Stimulated activated naive CD8-positive, alpha-beta T cell treated with anti-CD3 and anti-CD28 coated beads, Interleukin-15, Interleukin-2, amounts not matched to agents 100 ng/mL and 50 ng/mL, for 24 hours (primary cell): ENCODE data around the gene KAT6B.

Experiments
- H3K27ac Mint-ChIP-seq: one replicate; pipeline ENCODE4 v1.8.0; 2021; ENCODE audit warnings: mild to moderate bottlenecking, mixed read lengths
- H3K27me3 Mint-ChIP-seq: one replicate; pipeline ENCODE4 v1.8.0; 2021; ENCODE audit warnings: mixed read lengths
- H3K36me3 Mint-ChIP-seq: one replicate; pipeline ENCODE4 v1.8.0; 2021; ENCODE audit warnings: low read depth, mixed read lengths
- H3K4me1 Mint-ChIP-seq: one replicate; pipeline ENCODE4 v1.8.0; 2021; ENCODE audit warnings: low read depth, mixed read lengths
- H3K4me3 Mint-ChIP-seq: one replicate; pipeline ENCODE4 v1.8.0; 2021; ENCODE audit warnings: mild to moderate bottlenecking, mixed read lengths
- H3K9me3 Mint-ChIP-seq: one replicate; pipeline ENCODE4 v1.8.0; 2021; ENCODE audit warnings: mixed read lengths

The KAT6B gene

DNA sequence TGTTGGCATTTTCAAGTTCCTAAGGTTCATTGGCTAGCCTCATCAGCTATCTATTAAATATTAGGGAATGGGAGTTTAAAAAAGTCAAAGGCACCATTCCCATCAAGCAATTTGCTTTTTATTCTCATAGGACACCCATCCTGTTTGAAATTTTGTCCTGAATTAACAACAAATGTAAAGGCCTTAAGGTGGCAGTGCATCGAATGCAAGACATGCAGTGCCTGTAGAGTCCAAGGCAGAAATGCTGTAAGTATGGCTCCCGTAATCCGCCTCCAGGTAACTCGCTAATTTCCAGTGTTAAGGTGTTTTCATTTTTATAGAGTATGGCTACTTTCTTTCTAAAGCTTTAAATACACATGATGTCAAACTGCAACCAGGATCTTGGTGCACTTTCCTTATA lies 143.1 kb downstream of the KAT6B start:
- Mint-ChIP-seq H3K9me3 (peaks cover 5% of the 10 kb centered on the region), H3K4me3 (no peak overlapping the region), H3K36me3 (peaks cover 29% of the 10 kb centered on the region), H3K27ac (peak overlapping the region; percentile 75), H3K27me3 (no peaks in the 10 kb centered on the region), H3K4me1 (peaks cover 63% of the 10 kb centered on the region)

- Mint-ChIP-seq H3K27ac (no peak overlapping the region), H3K27me3 (no peaks in the 10 kb centered on the region), H3K4me3 (no peak overlapping the region), H3K36me3 (peaks cover 29% of the 10 kb centered on the region), H3K9me3 (no peaks in the 10 kb centered on the region), H3K4me1 (peaks cover 78% of the 10 kb centered on the region)
Measured at GRCh38 chr10:74973741-74974392, 147.5 kb downstream of the KAT6B start.

DNA sequence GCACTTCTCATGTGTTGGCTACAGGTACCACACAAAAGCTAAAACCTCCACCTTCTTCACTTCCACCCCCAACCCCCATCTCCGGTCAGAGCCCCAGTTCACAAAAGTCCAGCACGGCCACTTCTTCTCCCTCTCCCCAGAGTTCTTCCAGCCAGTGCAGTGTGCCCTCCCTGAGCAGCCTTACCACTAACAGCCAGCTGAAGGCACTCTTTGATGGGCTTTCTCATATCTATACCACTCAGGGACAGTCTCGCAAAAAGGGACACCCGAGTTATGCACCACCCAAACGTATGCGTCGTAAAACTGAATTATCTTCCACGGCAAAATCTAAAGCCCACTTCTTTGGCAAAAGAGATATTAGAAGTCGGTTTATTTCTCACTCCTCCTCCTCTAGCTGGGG lies 149.4 kb downstream of the KAT6B start:
- H3K4me3 Mint-ChIP-seq: no peak overlapping the region
- H3K27ac Mint-ChIP-seq: no peak overlapping the region
- no peaks in the 10 kb centered on the region for H3K27me3 Mint-ChIP-seq
- H3K9me3 Mint-ChIP-seq: no peaks in the 10 kb centered on the region
- H3K36me3 Mint-ChIP-seq: peaks cover 34% of the 10 kb centered on the region
- H3K4me1 Mint-ChIP-seq: peaks cover 61% of the 10 kb centered on the region

DNA sequence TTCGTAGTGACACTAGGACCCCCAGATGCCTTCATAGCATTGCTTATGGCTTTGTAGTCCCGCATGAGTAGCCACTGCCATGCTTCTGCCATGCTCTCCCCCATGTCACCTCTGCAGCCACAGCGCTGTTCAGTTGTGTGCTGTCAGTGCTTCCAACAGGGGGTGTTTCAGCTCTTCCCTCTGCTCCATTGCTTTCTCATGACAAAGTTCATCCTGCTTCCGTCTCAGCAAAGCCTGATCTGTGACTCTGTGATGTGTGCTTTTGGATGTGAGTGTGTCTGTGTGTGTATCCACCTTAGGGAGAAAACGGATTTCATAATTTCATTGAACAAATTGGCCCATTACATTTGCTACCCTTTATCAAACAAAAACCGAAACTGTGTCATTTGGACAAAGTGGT lies 150.2 kb downstream of the KAT6B start:
- H3K27ac Mint-ChIP-seq: peak overlapping the region; percentile 53
- peaks cover 55% of the 10 kb centered on the region for H3K4me1 Mint-ChIP-seq
- H3K9me3 Mint-ChIP-seq: no peaks in the 10 kb centered on the region
- H3K4me3 Mint-ChIP-seq: peak overlapping the region; percentile 6
- peaks cover 34% of the 10 kb centered on the region for H3K36me3 Mint-ChIP-seq
- no peaks in the 10 kb centered on the region for H3K27me3 Mint-ChIP-seq

DNA sequence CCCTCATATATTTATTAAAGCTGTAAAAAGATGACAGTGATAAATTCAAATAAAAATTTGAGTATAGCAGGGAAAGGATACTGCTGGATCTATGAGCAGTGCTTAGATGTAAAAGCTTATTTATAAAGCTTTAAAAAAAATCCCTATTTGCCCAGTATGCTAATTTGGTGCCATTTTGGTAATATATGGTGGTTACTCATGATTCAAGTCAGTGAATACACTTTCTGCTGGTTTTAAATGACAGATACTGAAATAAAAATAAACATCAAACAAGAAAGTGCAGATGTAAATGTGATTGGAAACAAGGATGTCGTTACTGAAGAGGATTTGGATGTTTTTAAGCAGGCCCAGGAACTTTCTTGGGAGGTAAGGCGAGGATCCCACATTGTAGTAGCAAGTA lies 150.7 kb downstream of the KAT6B start:
- Mint-ChIP-seq H3K36me3 (peaks cover 35% of the 10 kb centered on the region), H3K9me3 (no peaks in the 10 kb centered on the region), H3K27ac (peak overlapping the region; percentile 69), H3K4me1 (peaks cover 52% of the 10 kb centered on the region), H3K4me3 (peak overlapping the region; percentile 62), H3K27me3 (no peaks in the 10 kb centered on the region)

DNA sequence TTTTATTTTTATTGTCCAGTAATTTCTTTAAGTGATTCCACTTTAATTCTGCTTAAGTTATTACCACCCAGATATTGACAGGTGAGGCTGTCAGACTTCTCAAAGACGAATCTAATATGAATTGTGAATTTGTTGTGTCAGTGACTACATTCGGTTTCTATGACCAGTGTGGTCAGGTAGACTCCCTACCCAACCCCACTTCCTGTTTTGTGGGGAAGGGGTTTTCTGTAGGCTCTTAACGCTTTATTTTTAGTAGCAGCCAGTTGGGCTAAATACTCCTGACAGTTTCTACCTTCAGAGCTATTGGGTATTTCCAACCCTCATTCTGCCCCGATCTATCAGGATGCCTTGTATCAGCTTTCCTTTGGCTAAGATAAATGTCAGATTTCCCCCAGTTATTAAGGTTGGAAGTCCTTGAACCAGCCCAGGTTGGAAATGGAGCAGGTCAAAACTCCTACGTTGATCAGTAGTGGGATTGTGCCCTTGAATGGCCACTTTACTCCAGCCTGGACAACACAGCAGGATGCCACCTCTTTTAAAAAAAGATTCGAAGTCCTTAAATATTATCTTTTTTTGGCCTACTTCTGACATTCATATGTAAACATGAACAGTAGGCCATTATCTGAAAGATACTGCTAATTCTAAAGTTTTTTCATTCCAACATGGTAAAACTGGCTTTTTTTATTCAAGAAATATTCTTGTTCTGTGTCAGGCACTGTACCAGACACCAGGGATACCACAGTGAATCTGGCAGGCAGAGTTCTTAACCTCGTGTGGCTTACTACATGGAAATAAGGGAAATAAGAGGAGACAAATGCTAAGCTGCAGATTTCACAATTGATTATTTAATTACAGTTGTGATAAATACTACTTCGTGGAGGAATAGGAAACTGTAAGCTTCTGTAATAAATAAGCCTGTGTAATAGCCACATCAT lies 151.8 kb downstream of the KAT6B start:
- H3K4me1 Mint-ChIP-seq: peaks cover 51% of the 10 kb centered on the region
- peak overlapping the region; percentile 62 for H3K4me3 Mint-ChIP-seq
- no peaks in the 10 kb centered on the region for H3K9me3 Mint-ChIP-seq
- no peaks in the 10 kb centered on the region for H3K27me3 Mint-ChIP-seq
- H3K36me3 Mint-ChIP-seq: peaks cover 41% of the 10 kb centered on the region
- H3K27ac Mint-ChIP-seq: peak overlapping the region; percentile 69

- H3K27ac Mint-ChIP-seq: no peak overlapping the region
- no peak overlapping the region for H3K4me3 Mint-ChIP-seq
- peaks cover 45% of the 10 kb centered on the region for H3K36me3 Mint-ChIP-seq
- H3K4me1 Mint-ChIP-seq: peaks cover 27% of the 10 kb centered on the region
- H3K9me3 Mint-ChIP-seq: no peaks in the 10 kb centered on the region
- H3K27me3 Mint-ChIP-seq: no peaks in the 10 kb centered on the region
Measured at GRCh38 chr10:74981831-74982633, 155.6 kb downstream of the KAT6B start.

GRCh38 chr10:74982634-74982982 lies 156.2 kb downstream of the KAT6B start:
- Mint-ChIP-seq H3K4me1 (peaks cover 24% of the 10 kb centered on the region), H3K27ac (no peak overlapping the region), H3K36me3 (peaks cover 44% of the 10 kb centered on the region), H3K27me3 (no peaks in the 10 kb centered on the region), H3K9me3 (no peaks in the 10 kb centered on the region), H3K4me3 (no peak overlapping the region)

DNA sequence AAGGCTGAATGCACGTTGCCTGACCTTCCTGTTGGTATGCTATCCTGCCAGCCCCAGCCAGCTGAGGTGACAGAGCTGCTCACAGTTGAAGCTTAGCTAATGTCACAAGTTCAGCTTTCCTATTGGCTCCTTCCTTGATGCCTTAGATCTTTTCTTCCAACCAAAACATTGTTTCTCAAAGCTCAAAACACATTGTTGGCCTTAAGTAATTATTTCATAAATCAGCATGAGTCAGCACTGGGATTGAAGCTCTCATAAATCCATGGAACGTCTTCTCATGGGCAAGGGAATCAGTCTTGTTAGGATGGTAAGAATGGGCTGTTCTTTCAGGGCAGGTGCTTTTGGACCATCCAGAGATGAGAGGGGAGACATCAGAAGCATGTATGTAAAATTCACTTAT lies 157.0 kb downstream of the KAT6B start:
- Mint-ChIP-seq H3K9me3 (no peaks in the 10 kb centered on the region), H3K4me3 (no peak overlapping the region), H3K36me3 (peaks cover 49% of the 10 kb centered on the region), H3K4me1 (peaks cover 24% of the 10 kb centered on the region), H3K27ac (no peak overlapping the region), H3K27me3 (no peaks in the 10 kb centered on the region)

DNA sequence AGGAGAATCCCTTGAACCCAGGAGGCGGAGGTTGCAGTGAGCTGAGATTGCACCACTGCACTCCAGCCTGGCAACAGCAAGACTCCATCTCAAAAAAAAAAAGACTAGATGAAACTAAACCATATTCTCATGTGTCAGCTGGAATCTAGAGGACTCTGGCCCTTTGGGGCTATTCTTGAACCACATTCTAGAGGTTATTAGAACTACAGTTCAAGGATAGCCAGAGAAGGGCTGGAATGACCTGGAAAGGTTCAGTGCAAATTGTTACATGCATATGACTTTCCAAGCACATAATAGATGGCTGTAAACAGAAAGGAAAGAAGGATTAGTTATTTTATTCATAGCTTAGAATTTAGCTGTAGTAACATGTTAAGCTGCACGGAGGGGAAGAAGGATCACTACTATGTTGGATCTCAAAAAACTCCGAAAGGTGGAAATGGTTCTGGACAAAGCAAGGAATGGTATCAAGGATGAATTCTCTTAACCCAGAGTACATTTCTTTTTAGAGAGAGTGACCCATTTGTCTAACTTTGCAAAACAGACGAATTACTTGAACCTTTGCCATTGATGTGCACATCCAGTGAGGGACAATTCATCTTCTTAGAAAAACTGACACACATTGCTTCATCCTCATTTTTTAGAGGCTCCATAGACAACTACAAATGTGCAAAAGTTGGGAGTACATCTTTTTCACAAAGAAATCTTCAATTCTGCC lies 161.1 kb downstream of the KAT6B start:
- Mint-ChIP-seq H3K4me1 (peaks cover 20% of the 10 kb centered on the region), H3K9me3 (no peaks in the 10 kb centered on the region), H3K4me3 (no peak overlapping the region), H3K36me3 (peaks cover 48% of the 10 kb centered on the region), H3K27ac (no peak overlapping the region), H3K27me3 (no peaks in the 10 kb centered on the region)

- no peaks in the 10 kb centered on the region for H3K27me3 Mint-ChIP-seq
- no peaks in the 10 kb centered on the region for H3K9me3 Mint-ChIP-seq
- peaks cover 51% of the 10 kb centered on the region for H3K36me3 Mint-ChIP-seq
- no peak overlapping the region for H3K27ac Mint-ChIP-seq
- H3K4me1 Mint-ChIP-seq: peaks cover 16% of the 10 kb centered on the region
- H3K4me3 Mint-ChIP-seq: no peak overlapping the region
Measured at GRCh38 chr10:74988054-74988775, 161.8 kb downstream of the KAT6B start.

GRCh38 chr10:74988832-74989561 lies 162.6 kb downstream of the KAT6B start:
- Mint-ChIP-seq H3K4me3 (no peak overlapping the region), H3K27ac (no peak overlapping the region), H3K27me3 (no peaks in the 10 kb centered on the region), H3K36me3 (peaks cover 46% of the 10 kb centered on the region), H3K4me1 (peaks cover 16% of the 10 kb centered on the region), H3K9me3 (no peaks in the 10 kb centered on the region)

DNA sequence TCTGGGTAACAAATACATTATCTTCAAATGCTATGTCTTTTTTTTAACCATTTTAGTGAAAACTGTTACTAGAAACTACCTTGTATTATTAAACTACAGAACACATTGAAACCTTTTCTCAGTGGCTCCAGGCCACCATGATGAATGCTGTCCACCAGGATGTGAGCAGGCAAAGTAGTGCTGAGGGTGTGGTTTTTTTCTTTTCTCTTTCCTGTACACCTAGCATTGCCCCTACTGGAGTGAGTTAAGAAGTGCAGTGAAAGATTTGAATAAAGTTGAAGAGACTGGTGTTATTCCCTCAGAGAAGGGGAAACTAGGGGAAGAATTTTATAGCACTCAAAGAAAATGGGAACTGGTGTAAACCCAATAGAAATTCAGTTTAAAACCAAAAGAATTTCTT lies 165.0 kb downstream of the KAT6B start:
- Mint-ChIP-seq H3K4me1 (peaks cover 19% of the 10 kb centered on the region), H3K36me3 (peaks cover 46% of the 10 kb centered on the region), H3K9me3 (no peaks in the 10 kb centered on the region), H3K27ac (no peak overlapping the region), H3K27me3 (no peaks in the 10 kb centered on the region), H3K4me3 (no peak overlapping the region)
